ENCODE results near the gene LDLRAD3.

DNA sequence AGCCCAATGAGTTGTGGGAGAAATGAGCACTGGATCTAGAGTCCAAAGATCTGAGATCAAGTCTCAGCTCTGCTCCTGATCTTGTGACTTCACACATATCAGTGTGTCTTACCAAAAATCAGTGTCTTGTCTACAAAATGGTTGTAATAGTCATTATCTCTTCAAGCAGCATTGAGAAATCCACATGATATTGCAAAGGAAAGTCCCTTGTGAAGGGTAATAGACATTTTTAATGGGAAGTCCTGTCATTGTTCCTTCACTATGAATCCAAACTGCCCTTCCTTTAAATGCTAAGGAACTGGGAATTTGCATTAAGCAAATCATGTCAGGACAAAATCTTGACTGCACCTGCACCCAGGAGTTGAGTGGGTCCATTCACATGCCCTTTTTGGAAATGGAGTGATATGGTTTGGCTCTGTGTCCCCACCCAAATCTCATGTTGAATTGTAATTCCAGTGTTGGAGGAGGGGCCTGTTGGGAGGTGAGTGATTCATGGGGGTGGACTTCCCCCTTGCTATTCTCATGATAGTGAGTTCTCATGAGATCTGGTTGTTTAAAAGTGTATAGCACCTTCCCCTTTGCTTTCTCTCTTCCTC is 294.3 kb downstream of the LDLRAD3 start:
- TF ChIP-seq, protein P1, sequence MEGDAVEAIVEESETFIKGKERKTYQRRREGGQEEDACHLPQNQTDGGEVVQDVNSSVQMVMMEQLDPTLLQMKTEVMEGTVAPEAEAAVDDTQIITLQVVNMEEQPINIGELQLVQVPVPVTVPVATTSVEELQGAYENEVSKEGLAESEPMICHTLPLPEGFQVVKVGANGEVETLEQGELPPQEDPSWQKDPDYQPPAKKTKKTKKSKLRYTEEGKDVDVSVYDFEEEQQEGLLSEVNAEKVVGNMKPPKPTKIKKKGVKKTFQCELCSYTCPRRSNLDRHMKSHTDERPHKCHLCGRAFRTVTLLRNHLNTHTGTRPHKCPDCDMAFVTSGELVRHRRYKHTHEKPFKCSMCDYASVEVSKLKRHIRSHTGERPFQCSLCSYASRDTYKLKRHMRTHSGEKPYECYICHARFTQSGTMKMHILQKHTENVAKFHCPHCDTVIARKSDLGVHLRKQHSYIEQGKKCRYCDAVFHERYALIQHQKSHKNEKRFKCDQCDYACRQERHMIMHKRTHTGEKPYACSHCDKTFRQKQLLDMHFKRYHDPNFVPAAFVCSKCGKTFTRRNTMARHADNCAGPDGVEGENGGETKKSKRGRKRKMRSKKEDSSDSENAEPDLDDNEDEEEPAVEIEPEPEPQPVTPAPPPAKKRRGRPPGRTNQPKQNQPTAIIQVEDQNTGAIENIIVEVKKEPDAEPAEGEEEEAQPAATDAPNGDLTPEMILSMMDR (IDR thresholded peaks at IDR 0.05): no peak
- TF ChIP-seq POLR2A (IDR thresholded peaks at IDR 0.05) (no peak), POLR2AphosphoS5 (IDR thresholded peaks at IDR 0.05) (no peak), EP300 (IDR thresholded peaks at IDR 0.05; ENCODE audit: low read depth) (no peak)
